ENCODE results near the gene SCUBE1.

SCUBE1 gene

GRCh38 chr22:43343670-43344519 is 723 bp upstream of the SCUBE1 start:
- TF ChIP-seq POLR2A (IDR thresholded peaks at IDR 0.05; ENCODE audit: extremely low read depth, insufficient read length) = no peak
- TF ChIP-seq MYC (IDR thresholded peaks at IDR 0.05; ENCODE audit: low read depth, low read length) = no peak
- TF ChIP-seq MAX (IDR thresholded peaks at IDR 0.05; ENCODE audit: low read depth, low read length) = no peak
- no peak for TF ChIP-seq CTCF (IDR thresholded peaks at IDR 0.05; ENCODE audit: low read depth, low read length)
- H3K4me3 ChIP-seq (ENCODE audit: low read depth, low read length) = no peak overlapping the region
- no peak for DNase-seq (ENCODE audit: low read depth)

GRCh38 chr22:43342347-43343261 is 568 bp downstream of the SCUBE1 start:
- DNase-seq (ENCODE audit: low read depth) = no peak
- TF ChIP-seq MYC (IDR thresholded peaks at IDR 0.05; ENCODE audit: low read depth, low read length) = no peak
- no peak for TF ChIP-seq POLR2A (IDR thresholded peaks at IDR 0.05; ENCODE audit: extremely low read depth, insufficient read length)
- no peak for TF ChIP-seq MAX (IDR thresholded peaks at IDR 0.05; ENCODE audit: low read depth, low read length)
- no peak for TF ChIP-seq CTCF (IDR thresholded peaks at IDR 0.05; ENCODE audit: low read depth, low read length)
- no peak overlapping the region for H3K4me3 ChIP-seq (ENCODE audit: low read depth, low read length)

- H3K4me3 ChIP-seq (ENCODE audit: low read depth, low read length) = no peak overlapping the region
- no peak for DNase-seq (ENCODE audit: low read depth)
Measured at GRCh38 chr22:43341565-43341964, 1.6 kb downstream of the SCUBE1 start.

DNA sequence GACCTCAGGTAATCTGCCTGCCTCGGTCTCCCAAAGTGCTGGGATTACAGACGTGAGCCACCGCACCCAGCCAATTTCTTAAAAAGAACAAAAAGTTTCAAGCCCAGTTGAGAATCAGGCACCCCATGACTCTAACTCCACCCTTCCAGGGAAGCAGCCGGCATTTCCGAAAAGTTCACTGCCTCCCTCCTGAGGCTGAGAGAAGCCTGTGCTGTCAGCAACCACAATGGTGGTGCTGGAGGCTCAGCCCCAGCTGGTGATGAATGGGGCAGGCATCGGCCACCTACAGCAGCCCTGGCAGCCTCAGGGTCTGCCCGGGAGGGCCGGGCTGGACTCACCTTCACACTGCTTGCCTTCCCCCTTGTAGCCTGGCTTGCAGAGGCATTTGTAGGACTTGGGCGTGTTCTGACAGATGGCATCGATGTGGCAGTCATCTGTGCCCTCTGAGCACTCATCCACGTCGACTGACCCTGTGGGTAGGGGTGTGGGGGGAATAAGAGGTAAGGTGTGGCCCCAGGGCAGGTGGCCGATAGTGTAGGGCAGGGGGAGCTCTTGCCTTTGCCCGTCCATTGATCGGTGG is 4.3 kb downstream of the SCUBE1 start:
- DNase-seq (ENCODE audit: low read depth) = no peak
- H3K4me3 ChIP-seq (ENCODE audit: low read depth, low read length) = no peak overlapping the region
- TF ChIP-seq POLR2A (IDR thresholded peaks at IDR 0.05; ENCODE audit: extremely low read depth, insufficient read length) (no peak), MAX (IDR thresholded peaks at IDR 0.05; ENCODE audit: low read depth, low read length) (no peak), CTCF (IDR thresholded peaks at IDR 0.05; ENCODE audit: low read depth, low read length) (no peak), MYC (IDR thresholded peaks at IDR 0.05; ENCODE audit: low read depth, low read length) (no peak)

More at GRCh38 chr22:43341565-43341964, 1.6 kb downstream of the SCUBE1 start:
- TF ChIP-seq MAX (IDR thresholded peaks at IDR 0.05; ENCODE audit: low read depth, low read length) (no peak), MYC (IDR thresholded peaks at IDR 0.05; ENCODE audit: low read depth, low read length) (no peak), CTCF (IDR thresholded peaks at IDR 0.05; ENCODE audit: low read depth, low read length) (no peak), POLR2A (IDR thresholded peaks at IDR 0.05; ENCODE audit: extremely low read depth, insufficient read length) (no peak)

DNA sequence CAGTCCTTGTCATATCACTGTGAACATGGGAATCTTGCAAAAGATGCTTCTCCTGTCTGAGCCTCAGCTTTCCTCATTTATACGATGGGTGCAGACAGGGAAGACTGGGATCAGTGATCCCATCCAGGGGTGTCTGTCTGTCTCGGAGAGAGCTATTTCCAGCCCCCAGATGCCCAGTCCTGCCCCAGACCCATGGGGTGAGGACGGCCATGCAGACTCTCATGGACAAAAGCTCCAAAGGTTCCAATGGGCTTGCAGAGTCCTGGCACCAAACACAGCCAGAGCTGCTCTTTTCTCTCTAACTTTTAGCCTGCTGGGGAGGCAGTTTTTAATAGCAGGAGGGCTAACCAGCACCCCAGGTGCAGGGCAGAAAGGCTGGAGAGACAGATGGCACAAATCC is 5.2 kb downstream of the SCUBE1 start:
- H3K4me3 ChIP-seq (ENCODE audit: low read depth, low read length) = no peak overlapping the region
- no peak for TF ChIP-seq POLR2A (IDR thresholded peaks at IDR 0.05; ENCODE audit: extremely low read depth, insufficient read length)
- TF ChIP-seq MAX (IDR thresholded peaks at IDR 0.05; ENCODE audit: low read depth, low read length) = no peak
- TF ChIP-seq CTCF (IDR thresholded peaks at IDR 0.05; ENCODE audit: low read depth, low read length) = no peak
- TF ChIP-seq MYC (IDR thresholded peaks at IDR 0.05; ENCODE audit: low read depth, low read length) = no peak

More for the DNA sequence above, 5.2 kb downstream of the SCUBE1 start:
- DNase-seq (ENCODE audit: low read depth) = no peak
